Heart left ventricle (tissue), 16 donors: ENCODE results near the gene FNIP1. TPM values are rescaled to one million over a fixed set of nuclear protein-coding genes. Genes with fewer than 3 reads are reported as not detected.
A peak's percentile ranks its signal among the peaks of the same experiment; 100 is the strongest.
"Not testable (repeated sequence)": the region's sequence is repeated elsewhere in the genome, so short reads cannot be mapped to it uniquely, and the experiment has no call there.

Experiments used
- ATAC-seq, 4 donors: fragments of 200-7000 bp; cut with Tn5 transposase; one replicate each; pipeline ENCODE4 v1.9.1; 2020 to 2022; ENCODE audit warnings: moderate library complexity in 4 of 4, mild to moderate bottlenecking in 3 of 4, moderate number of reproducible peaks in 1 of 4
- DNase-seq, 5 donors: peaks; one replicate each; pipeline ENCODE4 v3.0.0-alpha.2; 2020
- H3K27ac ChIP-seq, 12 donors: fragments of 200-600 bp; sonication (generic) in 4 of 12; one replicate each; pipeline versions ENCODE4 v1.5.0 to v1.8.0; 2016 to 2022; ENCODE audit warnings: mild to moderate bottlenecking in 2 of 12
- H3K27me3 ChIP-seq, 9 donors: fragments of 200-600 bp; sonication (generic) in 2 of 9; one replicate each; pipeline versions ENCODE4 v1.5.1 to v1.8.0; 2016 to 2022; ENCODE audit warnings: mild to moderate bottlenecking in 3 of 9
- H3K36me3 ChIP-seq, 9 donors: fragments of 200-600 bp; sonication (generic) in 2 of 9; one replicate each; pipeline versions ENCODE4 v1.5.0 to v1.8.0; 2018 to 2022; ENCODE audit warnings: mild to moderate bottlenecking in 2 of 9
- H3K4me1 ChIP-seq, 12 donors: fragments of 200-600 bp; sonication (generic) in 4 of 12; one replicate each; pipeline versions ENCODE4 v1.5.0 to v1.8.0; 2016 to 2022; ENCODE audit warnings: mild to moderate bottlenecking in 3 of 12
- H3K4me3 ChIP-seq, 12 donors: fragments of 200-600 bp; sonication (generic) in 4 of 12; one replicate each; pipeline versions ENCODE4 v1.5.0 to v1.8.0; 2017 to 2022; ENCODE audit warnings: mild to moderate bottlenecking in 9 of 12, moderate library complexity in 4 of 12
- H3K9me3 ChIP-seq, 12 donors: fragments of 200-600 bp; sonication (generic) in 4 of 12; one replicate each; pipeline versions ENCODE4 v1.5.0 to v1.8.0; 2016 to 2022; ENCODE audit warnings: mild to moderate bottlenecking in 1 of 12
- CTCF ChIP-seq, 12 donors: fragments of 200-600 bp; sonication (generic) in 4 of 12; IDR thresholded peaks; one replicate each; pipeline versions ENCODE4 v1.5.0 to v1.8.0; 2018 to 2022; ENCODE audit warnings: antibody characterized with exemption in 12 of 12, mild to moderate bottlenecking in 5 of 12
- POLR2A ChIP-seq, 2 donors: fragments of 450-650 bp; IDR thresholded peaks; one replicate each; pipeline ENCODE4 v1.6.1; 2017; ENCODE audit warnings: antibody characterized with exemption in 2 of 2, mild to moderate bottlenecking in 2 of 2, moderate library complexity in 2 of 2
- WGBS, 4 donors: extraction: QIAGEN DNeasy Blood & Tissue Kit in 2 of 4; methylation state at CpG; one replicate each; pipeline versions ENCODE4 v1.1.5 to v1.1.7; 2013 to 2018; 5-methylcytosine and 5-hydroxymethylcytosine counted together
- intact Hi-C, 10 donors: fragments of 100-400 bp; cut with DNase I; formaldehyde crosslinking; loops; one replicate each; pipeline versions ENCODE4 v1.11.1 to v1.14.2; 2022
- polyA plus RNA-seq, 2 donors: library from polyadenylated mRNA; stranded (reverse); fragments of 200-250 nt; gene quantifications; one replicate each; pipeline ENCODE4 v1.2.3, GENCODE V29; 2013
- total RNA-seq, 9 donors: library from RNA; depleted of rRNA in 2 of 9; stranded (reverse); fragments of >200 nt in 2 of 9; fragmentation: NEBNext Ultra II Directional in 3 of 9; extraction: Animal tissue kit (Norgen Biotek cat#: 25700) in 3 of 9; gene quantifications; one replicate each; pipeline versions ENCODE4 v1.1.0 to v1.2.4, GENCODE V29; 2016 to 2023
- donor health status: ischemic (EF 13 %, LVEDD 7.1; RV severe dilation, severe dysfunction).
- donor health status: healthy with polysubstance abuse.
- donor health status: DM: no; HTN: yes; CAD: no.
- donor health status: DM: no; HTN: no; CAD: no.
- donor health status: ischemic (EF 25% LVEDD 6.9; RV normal size, moderate dysfunction).
- donor health status: ischemic (EF 25% LVEDD 5.7; RV mildly dilated, moderate dysfunction).
- donor health status: healthy.
- donor health status: DM: yes; HTN: yes; CAD: no.
- donor health status: ischemic (EF 35%, LVEDD 5.7; RV mildly dilated, moderate dysfunction).
- donor health status: nonischemic (EF 11% LVEDD 7.7; RV severe dilation, severe dysfunction).
- donor health status: DM: yes; HTN: yes; CAD: no.
- donor health status: PGD.
- donor health status: ischemic (EF 29% LVEDD 5.4; RV normal size, mild dysfunction).
- donor health status: nonischemic (EF 23%, LVEDD 6.1; RV moderate dilation, normal function).

FNIP1 gene
- total and polyA plus RNA-seq, 11 donors, result 5.6 to 41.3 (median 33.7) TPM

GRCh38 chr5:131628990-131629389, 167.8 kb downstream of the FNIP1 start:
- no peak for DNase-seq
- Histone ChIP-seq H3K4me3 (no peak overlapping the region), H3K36me3 (no peaks in the 10 kb centered on the region), H3K27me3 (no peaks in the 10 kb centered on the region), H3K27ac (no peak overlapping the region), H3K9me3 (no peaks in the 10 kb centered on the region), H3K4me1 (peaks cover 0 to 40% (median 27%) of the 10 kb centered on the region in 12 donors)
- 91 to 100% (median 97%) methylated on average over 1 of the region's 1 CpG for WGBS, 4 donors
- ATAC-seq, result no peak
- intact Hi-C loops, result no loop called here
- no peak for TF ChIP-seq CTCF (IDR thresholded peaks at IDR 0.05)
- no peak for TF ChIP-seq POLR2A (IDR thresholded peaks at IDR 0.05)

GRCh38 chr5:131627207-131627865, 169.5 kb downstream of the FNIP1 start:
- no peaks in the 10 kb centered on the region for H3K9me3 ChIP-seq
- intact Hi-C loops, result no loop called here
- DNase-seq (no peak), ATAC-seq (no peak)
- no peak overlapping the region for H3K27ac ChIP-seq
- H3K4me1 ChIP-seq, result peaks cover 0 to 32% (median 15%) of the 10 kb centered on the region in 12 donors
- no peaks in the 10 kb centered on the region for H3K27me3 ChIP-seq
- no peak overlapping the region for H3K4me3 ChIP-seq
- H3K36me3 ChIP-seq, result no peaks in the 10 kb centered on the region
- 85 to 92% (median 87%) methylated on average over 4 of the region's 4 CpGs for WGBS, 4 donors
- no peak for TF ChIP-seq POLR2A (IDR thresholded peaks at IDR 0.05)
- TF ChIP-seq CTCF (IDR thresholded peaks at IDR 0.05), result no peak

- no peak for TF ChIP-seq POLR2A (IDR thresholded peaks at IDR 0.05)
- TF ChIP-seq CTCF (IDR thresholded peaks at IDR 0.05), result no peak
- Histone ChIP-seq H3K4me1 (peaks cover 0 to 30% (median 10%) of the 10 kb centered on the region in 12 donors), H3K9me3 (no peaks in the 10 kb centered on the region), H3K4me3 (no peak overlapping the region), H3K27ac (no peak overlapping the region), H3K27me3 (no peaks in the 10 kb centered on the region), H3K36me3 (no peaks in the 10 kb centered on the region)
- DNase-seq, result no peak
- 71 to 81% (median 78%) methylated on average over 2 of the region's 2 CpGs for WGBS, 4 donors
- intact Hi-C loops, result no loop called here
- ATAC-seq, result peak in 2 of 4 donors; percentile 44 to 55
Measured at GRCh38 chr5:131622633-131623032, 174.2 kb downstream of the FNIP1 start.

GRCh38 chr5:131621164-131621563, 175.7 kb downstream of the FNIP1 start:
- DNase-seq, intact Hi-C loops, H3K27ac ChIP-seq, H3K9me3 ChIP-seq, ATAC-seq, H3K27me3 ChIP-seq, H3K36me3 ChIP-seq, H3K4me3 ChIP-seq: not testable (repeated sequence)
- H3K4me1 ChIP-seq, result peaks cover 0 to 30% (median 10%) of the 10 kb centered on the region in 12 donors
- WGBS, 4 donors, result 97 to 100% (median 100%) methylated on average over 2 of the region's 2 CpGs

GRCh38 chr5:131619102-131619501, 177.7 kb downstream of the FNIP1 start:
- H3K27ac ChIP-seq, result no peak overlapping the region
- H3K4me1 ChIP-seq, result peaks cover 0 to 33% (median 15%) of the 10 kb centered on the region in 12 donors
- TF ChIP-seq CTCF (IDR thresholded peaks at IDR 0.05), result no peak
- TF ChIP-seq POLR2A (IDR thresholded peaks at IDR 0.05), result no peak
- intact Hi-C loops, result no loop called here
- H3K4me3 ChIP-seq, result no peak overlapping the region
- H3K9me3 ChIP-seq, result no peaks in the 10 kb centered on the region
- no peaks in the 10 kb centered on the region for H3K36me3 ChIP-seq
- ATAC-seq, result no peak
- H3K27me3 ChIP-seq, result no peaks in the 10 kb centered on the region
- WGBS, 4 donors, result 72 to 91% (median 80%) methylated on average over 8 of the region's 8 CpGs
- DNase-seq, result no peak
